SU-DHL-6 (cell line): ENCODE data around the gene TAS1R2.
"Not testable (repeated sequence)": the region's sequence is repeated elsewhere in the genome, so short reads cannot be mapped to it uniquely, and the experiment has no call there.

Source experiments
- H2AFZ ChIP-seq: fragments of 200-600 bp; sonication (generic); 2 replicates; pipeline ENCODE4 v1.6.1; 2014; ENCODE audit warnings: low read depth, mild to moderate bottlenecking, moderate library complexity, mixed read lengths, antibody characterized with exemption, low read length; ENCODE audit not compliant: severe bottlenecking
- H3F3A ChIP-seq: fragments of 200-600 bp; shearing (Covaris generic); 2 replicates; pipeline ENCODE4 v1.6.0; 2016; ENCODE audit warnings: antibody characterized with exemption, mild to moderate bottlenecking; ENCODE audit not compliant: insufficient read depth
- H3K27ac ChIP-seq: fragments of 200-600 bp; sonication (generic); 2 replicates; pipeline ENCODE4 v1.5.1; 2016; ENCODE audit warnings: low read depth, mild to moderate bottlenecking, low read length, moderate library complexity, mixed read lengths
- H3K27me3 ChIP-seq: fragments of 200-600 bp; sonication (generic), shearing (Covaris generic); 2 replicates; pipeline ENCODE4 v1.6.0; 2014; ENCODE audit warnings: mild to moderate bottlenecking, low read length
- H3K36me3 ChIP-seq: fragments of 200-600 bp; sonication (generic); 2 replicates; pipeline ENCODE4 v1.6.1; 2014; ENCODE audit warnings: mild to moderate bottlenecking, low read length, mixed read lengths
- H3K4me2 ChIP-seq: fragments of 300-600, 200-600 bp; shearing (Covaris generic), sonication (generic); 2 replicates; pipeline ENCODE4 v1.6.0; 2014; ENCODE audit warnings: low read length, low read depth, mild to moderate bottlenecking; ENCODE audit not compliant: poor library complexity, severe bottlenecking
- H3K4me3 ChIP-seq: fragments of 200-600 bp; sonication (generic); 2 replicates; pipeline ENCODE4 v1.5.1; 2014; ENCODE audit warnings: antibody characterized with exemption, low read length, mild to moderate bottlenecking, mixed read lengths; ENCODE audit not compliant: insufficient read depth, poor library complexity, severe bottlenecking
- H3K79me2 ChIP-seq: fragments of 200-600 bp; sonication (generic); 2 replicates; pipeline ENCODE4 v1.6.1; 2014; ENCODE audit warnings: mild to moderate bottlenecking, low read length, moderate library complexity; ENCODE audit not compliant: insufficient read depth
- H3K9ac ChIP-seq: fragments of 200-600 bp; sonication (generic); 2 replicates; pipeline ENCODE4 v1.7.0; 2014; ENCODE audit warnings: mild to moderate bottlenecking, low read length
- H3K9me2 ChIP-seq: fragments of 200-600 bp; sonication (generic); replicated peaks from 2 replicates; pipeline ENCODE4 v1.6.1; 2014; ENCODE audit warnings: low read length; ENCODE audit not compliant: insufficient read depth
- H3K9me3 ChIP-seq: fragments of 200-600 bp; sonication (generic); 2 replicates; pipeline ENCODE4 v1.6.1; 2014; ENCODE audit warnings: low read length, mixed read lengths; ENCODE audit not compliant: insufficient read depth
- H4K20me1 ChIP-seq: fragments of 200-600 bp; sonication (generic); 2 replicates; pipeline ENCODE4 v1.6.1; 2014; ENCODE audit warnings: low read depth, mild to moderate bottlenecking, antibody characterized with exemption, low read length, moderate library complexity, mixed read lengths
- CTCF ChIP-seq: fragments of 200-600 bp; sonication (generic); IDR thresholded peaks from one replicate; pipeline ENCODE4 v1.5.1; 2017; ENCODE audit warnings: antibody characterized with exemption, mild to moderate bottlenecking, low read length, moderate library complexity; ENCODE audit not compliant: insufficient read depth, poor library complexity, severe bottlenecking
- EZH2phosphoT487 ChIP-seq: fragments of 200-600 bp; sonication (generic), shearing (Covaris generic); conservative IDR thresholded peaks from 2 replicates; pipeline ENCODE4 v1.6.1; 2018; ENCODE audit warnings: mild to moderate bottlenecking, antibody characterized with exemption, low read length, moderate library complexity, mixed read lengths

Gene TAS1R2

DNA sequence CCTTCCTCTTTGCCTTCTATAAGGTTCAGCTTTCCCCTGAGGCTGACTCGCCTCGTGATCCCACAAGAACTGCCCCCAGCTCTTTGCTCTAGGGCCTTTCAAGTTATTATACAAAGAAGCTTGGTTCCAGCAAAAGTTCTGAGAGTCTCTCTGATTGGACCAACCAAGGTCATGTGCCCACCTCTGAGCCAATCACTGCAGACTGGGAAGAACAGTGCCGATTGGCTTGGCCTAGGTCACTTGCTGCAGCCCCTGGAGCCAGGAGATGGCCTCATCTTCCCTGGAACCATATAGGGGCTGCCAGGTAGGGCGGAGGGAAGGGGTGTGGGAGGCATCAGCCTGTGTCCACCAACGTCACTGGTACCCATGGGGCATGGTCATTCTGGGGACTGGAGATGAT lies 22.8 kb downstream of the TAS1R2 start:
- H3K9me3 ChIP-seq: no peaks in the 10 kb centered on the region
- no peak overlapping the region for H3K4me2 ChIP-seq
- peak overlapping the region; percentile 41 for H2AFZ ChIP-seq
- H3K27ac ChIP-seq: no peak overlapping the region
- H3K9ac ChIP-seq: no peak overlapping the region
- no peaks in the 10 kb centered on the region for H3K27me3 ChIP-seq
- no peak overlapping the region for H3K4me3 ChIP-seq
- H3K36me3 ChIP-seq: no peaks in the 10 kb centered on the region
- no peaks in the 10 kb centered on the region for H3K9me2 ChIP-seq
- H3K79me2 ChIP-seq: no peaks in the 10 kb centered on the region
- no peaks in the 10 kb centered on the region for H3F3A ChIP-seq
- H4K20me1 ChIP-seq: no peaks in the 10 kb centered on the region
- TF ChIP-seq EZH2phosphoT487: no peak
- TF ChIP-seq CTCF: no peak

- H3K27ac ChIP-seq, H4K20me1 ChIP-seq, H3K79me2 ChIP-seq, H3K9me3 ChIP-seq, H3F3A ChIP-seq, H3K36me3 ChIP-seq, H3K9ac ChIP-seq, H3K4me2 ChIP-seq, H3K4me3 ChIP-seq, H3K27me3 ChIP-seq, H2AFZ ChIP-seq, H3K9me2 ChIP-seq: not testable (repeated sequence)
Observed at GRCh38 chr1:18832319-18832718, 27.1 kb downstream of the TAS1R2 start.

DNA sequence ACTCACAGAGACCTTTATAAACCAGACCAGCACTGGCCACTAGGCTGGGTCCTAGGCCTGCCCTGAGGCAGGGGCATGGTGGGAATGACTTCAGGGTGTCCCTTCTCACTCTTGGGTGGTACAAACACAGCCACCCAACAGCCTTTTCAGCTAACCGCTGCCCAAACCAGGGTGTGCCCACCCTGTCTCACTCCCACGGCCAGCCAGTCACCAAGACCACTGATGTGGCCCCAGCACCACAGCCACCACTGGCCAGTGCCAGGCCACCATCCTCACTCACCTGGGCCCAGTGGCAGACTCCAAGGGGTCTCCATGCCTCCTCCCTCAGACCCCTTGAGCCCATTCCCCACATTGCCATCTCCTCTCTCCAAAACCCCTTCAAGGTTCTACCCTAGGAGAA lies 27.8 kb downstream of the TAS1R2 start:
- Histone ChIP-seq H2AFZ (no peak overlapping the region), H3K36me3 (no peaks in the 10 kb centered on the region), H3K4me3 (no peak overlapping the region), H3K9ac (no peak overlapping the region), H4K20me1 (no peaks in the 10 kb centered on the region), H3K79me2 (no peaks in the 10 kb centered on the region), H3K27ac (no peak overlapping the region), H3K27me3 (no peaks in the 10 kb centered on the region), H3K9me2 (no peaks in the 10 kb centered on the region), H3K4me2 (no peak overlapping the region), H3F3A (no peaks in the 10 kb centered on the region), H3K9me3 (no peaks in the 10 kb centered on the region)
- TF ChIP-seq CTCF: no peak

GRCh38 chr1:18830596-18830995 lies 28.9 kb downstream of the TAS1R2 start:
- Histone ChIP-seq H3K4me2 (no peak overlapping the region), H3F3A (no peaks in the 10 kb centered on the region), H3K27me3 (no peaks in the 10 kb centered on the region), H3K79me2 (no peaks in the 10 kb centered on the region), H3K36me3 (no peaks in the 10 kb centered on the region), H3K9ac (no peak overlapping the region), H2AFZ (no peak overlapping the region), H3K27ac (no peak overlapping the region), H4K20me1 (no peaks in the 10 kb centered on the region), H3K4me3 (no peak overlapping the region), H3K9me2 (no peaks in the 10 kb centered on the region), H3K9me3 (no peaks in the 10 kb centered on the region)
- TF ChIP-seq CTCF (no peak), EZH2phosphoT487 (no peak)
